ENCODE results near the gene SEMA6C. TPM values are rescaled to one million over a fixed set of nuclear protein-coding genes. Genes with fewer than 3 reads are reported as not detected.
A peak's percentile ranks its signal among the peaks of the same experiment; 100 is the strongest.

SEMA6C gene
- total RNA-seq, 1 experiment from 2014 or later, result 8.2 TPM

- peak overlapping the region; percentile 85 for H3K4me2 ChIP-seq (ENCODE audit: low read length)
- intact Hi-C loops (cut with micrococcal nuclease), result no loop called here
- H2AFZ ChIP-seq (ENCODE audit: low read depth, low read length, poor library complexity, severe bottlenecking), result no peak overlapping the region
- ChIA-PET CTCF (interaction anchor here (1.4 kb wide), 1 partner anchor 67 kb away, joined by 5 read pairs; no protein-coding TSS in a partner anchor), RAD21 (ENCODE audit: low non-redundant PET in 1 of 2, low total read pairs in 2 of 2, uncharacterized antibody in 2 of 2, unreplicated experiment in 2 of 2) (no interaction called here), POLR2A (interaction anchor here (0.7 to 1.0 kb wide), 2 partner anchors 19 to 23 kb away, joined by 3 read pairs; partner anchors contain the start of gene VPS72)
- ATAC-seq, result no peak
- no peaks in the 10 kb centered on the region for H3K9me3 ChIP-seq (ENCODE audit: control insufficient read depth in 1 of 2, insufficient read depth in 1 of 2, low read depth in 1 of 2, low read length in 2 of 2)
- peak overlapping the region; percentile 84 for H3K9ac ChIP-seq (ENCODE audit: low read length)
- H3K4me3 ChIP-seq (replicated peaks in 1 of 2; ENCODE audit: low read depth in 1 of 2, low read length in 2 of 2), result peak overlapping the region; percentile 83 to 88
- H3K9me2 ChIP-seq (ENCODE audit: insufficient read depth), result no peaks in the 10 kb centered on the region
- TF ChIP-seq EGR1 (IDR thresholded peaks at IDR 0.05; ENCODE audit: low read depth) (no peak), ZBTB33 (IDR thresholded peaks at IDR 0.05; ENCODE audit: extremely low read depth, insufficient replicate concordance, low read length) (no peak), SRF (IDR thresholded peaks at IDR 0.05; ENCODE audit: low read depth) (no peak), ZFX (IDR thresholded peaks at IDR 0.05) (no peak), ZNF274 (IDR thresholded peaks at IDR 0.05; ENCODE audit: low read depth, low read length) (no peak), CTCF (IDR thresholded peaks at IDR 0.05 in 2 of 3, conservative IDR thresholded peaks at IDR 0.05 in 1 of 3; ENCODE audit: borderline replicate concordance in 1 of 3, insufficient read depth in 1 of 3, low read depth in 2 of 3, low read length in 2 of 3) (no peak), ELF1 (IDR thresholded peaks at IDR 0.05; ENCODE audit: borderline replicate concordance, low read depth) (no peak), SIN3A (IDR thresholded peaks at IDR 0.05; ENCODE audit: low read depth) (no peak), RAD21 (IDR thresholded peaks at IDR 0.05; ENCODE audit: low read depth) (no peak), POLR2A (IDR thresholded peaks at IDR 0.05; ENCODE audit: borderline replicate concordance, extremely low read depth, insufficient read depth, insufficient read length) (no peak), SP1 (IDR thresholded peaks at IDR 0.05; ENCODE audit: low read depth) (no peak), CEBPB (IDR thresholded peaks at IDR 0.05; ENCODE audit: low read depth) (no peak), YY1 (IDR thresholded peaks at IDR 0.05; ENCODE audit: extremely low read depth, insufficient replicate concordance, low read depth, low read length) (no peak), FOSL1 (IDR thresholded peaks at IDR 0.05; ENCODE audit: low read depth) (no peak), CBX3 (IDR thresholded peaks at IDR 0.05; ENCODE audit: low read depth) (no peak), EZH2 (IDR thresholded peaks at IDR 0.05) (no peak), JUND (IDR thresholded peaks at IDR 0.05) (no peak), TCF7L2 (IDR thresholded peaks at IDR 0.05; ENCODE audit: borderline replicate concordance, extremely low read depth, insufficient read depth, insufficient read length) (no peak)
- TF ChIP-seq, protein P1, sequence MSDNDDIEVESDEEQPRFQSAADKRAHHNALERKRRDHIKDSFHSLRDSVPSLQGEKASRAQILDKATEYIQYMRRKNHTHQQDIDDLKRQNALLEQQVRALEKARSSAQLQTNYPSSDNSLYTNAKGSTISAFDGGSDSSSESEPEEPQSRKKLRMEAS (IDR thresholded peaks at IDR 0.05), result no peak
- no peaks in the 10 kb centered on the region for H4K20me1 ChIP-seq (ENCODE audit: insufficient read depth)
- H3K27ac ChIP-seq (ENCODE audit: low read depth, low read length), result no peak overlapping the region
- H3K79me2 ChIP-seq (ENCODE audit: insufficient read depth, low read length), result peaks cover 24% of the 10 kb centered on the region; the same call in 1 of the 2 replicates
- peaks cover 2 to 12% of the 10 kb centered on the region in 2 experiments; a peak in 3 of 4 replicates for H3K36me3 ChIP-seq (ENCODE audit: control insufficient read depth in 1 of 2, insufficient read depth in 2 of 2, low read length in 2 of 2)
- no TSS peak for BruUV-seq (replicated peaks)
- H3K4me1 ChIP-seq (ENCODE audit: control insufficient read depth in 1 of 2, insufficient read depth in 2 of 2, low read length in 2 of 2), result peaks cover 11 to 19% of the 10 kb centered on the region in 2 experiments
- no peak for DNase-seq (ENCODE audit: low read depth, low spot score)
- no peaks in the 10 kb centered on the region for H3K27me3 ChIP-seq (ENCODE audit: insufficient read depth, low read length)
Observed at GRCh38 chr1:151167116-151167515, 20.7 kb upstream of the SEMA6C start.

Measured in HCT116 (cell line).